Activated CD4-positive, alpha-beta T cell treated with anti-CD3 and anti-CD28 coated beads for 36 hours (primary cell): ENCODE results near the gene SOHLH1. TPM values are rescaled to one million over a fixed set of nuclear protein-coding genes. Genes with fewer than 3 reads are reported as not detected.

Source experiments
- ATAC-seq: fragments of 200-7000 bp; cut with Tn5 transposase; one replicate; pipeline ENCODE4 v1.10.0; 2021; ENCODE audit warnings: mild to moderate bottlenecking, moderate library complexity
- CTCF ChIA-PET: fragments of 350-600 bp; sonication (Branson Sonifier 250); formaldehyde crosslinking; loops from one replicate; lab custom pipeline; 2021; ENCODE audit warnings: antibody characterized with exemption; lab: Charles Lee
- POLR2A ChIA-PET: fragments of 350-600 bp; sonication (Branson Sonifier 250); formaldehyde crosslinking; loops from one replicate; lab custom pipeline; 2021; ENCODE audit warnings: antibody characterized with exemption, inconsistent platforms; lab: Charles Lee
- DNase-seq: peaks from one replicate; pipeline ENCODE4 v3.0.0-alpha.2; 2020
- H3K27ac Mint-ChIP-seq: one replicate; pipeline ENCODE4 v1.8.0; 2021; ENCODE audit warnings: mixed read lengths
- H3K27me3 Mint-ChIP-seq: one replicate; pipeline ENCODE4 v1.8.0; 2021; ENCODE audit warnings: mixed read lengths
- H3K36me3 Mint-ChIP-seq: one replicate; pipeline ENCODE4 v1.8.0; 2021; ENCODE audit warnings: low read depth, mixed read lengths
- H3K4me1 Mint-ChIP-seq: one replicate; pipeline ENCODE4 v1.8.0; 2021; ENCODE audit warnings: mixed read lengths
- H3K4me3 Mint-ChIP-seq: one replicate; pipeline ENCODE4 v1.8.0; 2021; ENCODE audit warnings: mild to moderate bottlenecking, moderate library complexity, mixed read lengths
- H3K9me3 Mint-ChIP-seq: one replicate; pipeline ENCODE4 v1.8.0; 2021; ENCODE audit warnings: low read depth, mixed read lengths
- intact Hi-C, 2 experiments: fragments of 100-400 bp; cut with DNase I in 1 of 2; cut with micrococcal nuclease in 1 of 2; formaldehyde crosslinking; loops; one replicate each; pipeline versions ENCODE4 v1.14.2 to v1.15.1; 2022 to 2024; cut with DNase I, micrococcal nuclease
- total RNA-seq, 2 experiments: library from RNA; stranded (reverse); gene quantifications; one replicate each; pipeline ENCODE4 v1.2.3, GENCODE V29; 2021

The SOHLH1 gene
- total RNA-seq, 2 experiments from 2014 or later, result not detected

- H3K27ac Mint-ChIP-seq, result no peak overlapping the region
- peaks cover 19% of the 10 kb centered on the region for H3K27me3 Mint-ChIP-seq
- DNase-seq, result no peak
- no peaks in the 10 kb centered on the region for H3K9me3 Mint-ChIP-seq
- intact Hi-C loops, result no loop called here
- H3K4me1 Mint-ChIP-seq, result no peaks in the 10 kb centered on the region
- no peak for ATAC-seq
- CTCF ChIA-PET, result no interaction called here
- H3K4me3 Mint-ChIP-seq, result no peak overlapping the region
- no peaks in the 10 kb centered on the region for H3K36me3 Mint-ChIP-seq
- POLR2A ChIA-PET, result interaction anchor here (0.5 kb wide), 1 partner anchor 8 kb away, joined by 3 read pairs; no protein-coding TSS in a partner anchor
Measured at GRCh38 chr9:135711391-135711790, 12.1 kb upstream of the SOHLH1 start.

- POLR2A ChIA-PET, result no interaction called here
- H3K9me3 Mint-ChIP-seq, result no peaks in the 10 kb centered on the region
- H3K4me3 Mint-ChIP-seq, result no peak overlapping the region
- H3K4me1 Mint-ChIP-seq, result no peaks in the 10 kb centered on the region
- CTCF ChIA-PET, result no interaction called here
- intact Hi-C loops, result no loop called here
- H3K27ac Mint-ChIP-seq, result no peak overlapping the region
- H3K36me3 Mint-ChIP-seq, result no peaks in the 10 kb centered on the region
- H3K27me3 Mint-ChIP-seq, result peaks cover 4% of the 10 kb centered on the region
- DNase-seq (no peak), ATAC-seq (no peak)
Measured at GRCh38 chr9:135708164-135708563, 8.9 kb upstream of the SOHLH1 start.

GRCh38 chr9:135707252-135708138 is 8.2 kb upstream of the SOHLH1 start:
- ChIA-PET CTCF (interaction anchor here (0.6 to 0.7 kb wide), 3 partner anchors 82 to 478 kb away, joined by 3 to 4 read pairs (median 4); no protein-coding TSS in a partner anchor), POLR2A (no interaction called here)
- ATAC-seq (no peak), DNase-seq (no peak)
- no peak overlapping the region for H3K4me3 Mint-ChIP-seq
- H3K27me3 Mint-ChIP-seq, result peaks cover 3% of the 10 kb centered on the region
- no peaks in the 10 kb centered on the region for H3K4me1 Mint-ChIP-seq
- no peaks in the 10 kb centered on the region for H3K9me3 Mint-ChIP-seq
- no peak overlapping the region for H3K27ac Mint-ChIP-seq
- intact Hi-C loops, result no loop called here
- no peaks in the 10 kb centered on the region for H3K36me3 Mint-ChIP-seq

- intact Hi-C loops, result no loop called here
- ChIA-PET POLR2A (no interaction called here), CTCF (interaction anchor here (0.7 kb wide), 1 partner anchor 486 kb away, joined by 3 read pairs; no protein-coding TSS in a partner anchor)
- no peak overlapping the region for H3K27ac Mint-ChIP-seq
- H3K4me3 Mint-ChIP-seq, result no peak overlapping the region
- H3K27me3 Mint-ChIP-seq, result peaks cover 3% of the 10 kb centered on the region
- H3K4me1 Mint-ChIP-seq, result no peaks in the 10 kb centered on the region
- H3K36me3 Mint-ChIP-seq, result no peaks in the 10 kb centered on the region
- ATAC-seq, result no peak
- DNase-seq, result no peak
- H3K9me3 Mint-ChIP-seq, result no peaks in the 10 kb centered on the region
Measured at GRCh38 chr9:135706288-135706687, 7.0 kb upstream of the SOHLH1 start.

GRCh38 chr9:135705376-135705775 is 6.1 kb upstream of the SOHLH1 start:
- no peaks in the 10 kb centered on the region for H3K9me3 Mint-ChIP-seq
- ChIA-PET POLR2A (no interaction called here), CTCF (interaction anchor here (0.6 kb wide), 1 partner anchor 100 kb away, joined by 3 read pairs; no protein-coding TSS in a partner anchor)
- intact Hi-C loops, result no loop called here
- peaks cover 3% of the 10 kb centered on the region for H3K27me3 Mint-ChIP-seq
- no peak overlapping the region for H3K4me3 Mint-ChIP-seq
- no peaks in the 10 kb centered on the region for H3K36me3 Mint-ChIP-seq
- no peak for ATAC-seq
- no peaks in the 10 kb centered on the region for H3K4me1 Mint-ChIP-seq
- DNase-seq, result no peak
- no peak overlapping the region for H3K27ac Mint-ChIP-seq

- no peak overlapping the region for H3K27ac Mint-ChIP-seq
- peaks cover 3% of the 10 kb centered on the region for H3K27me3 Mint-ChIP-seq
- CTCF ChIA-PET, result interaction anchor here (0.6 kb wide), 2 partner anchors 9 to 286 kb away, joined by 3 to 5 read pairs; no protein-coding TSS in a partner anchor
- no peaks in the 10 kb centered on the region for H3K36me3 Mint-ChIP-seq
- DNase-seq (no peak), ATAC-seq (no peak)
- H3K4me3 Mint-ChIP-seq, result no peak overlapping the region
- no peaks in the 10 kb centered on the region for H3K4me1 Mint-ChIP-seq
- intact Hi-C loops, result loop anchor here in 1 of 2 experiments (5.0 kb wide), 1 partner anchor 258 kb away; the partner anchor contains the start of gene UBAC1
- no peaks in the 10 kb centered on the region for H3K9me3 Mint-ChIP-seq
- POLR2A ChIA-PET, result no interaction called here
Measured at GRCh38 chr9:135704483-135704882, 5.2 kb upstream of the SOHLH1 start.

GRCh38 chr9:135703726-135704125 is 4.4 kb upstream of the SOHLH1 start:
- H3K4me3 Mint-ChIP-seq, result no peak overlapping the region

GRCh38 chr9:135701959-135702721 is 2.9 kb upstream of the SOHLH1 start, which contains the start of gene KCNT1:
KCNT1 (plus strand) TSS chr9:135702185; CDS start chr9:135702259, 74 bp downstream.
- ChIA-PET POLR2A (no interaction called here), CTCF (interaction anchor here (0.6 kb wide), 1 partner anchor 470 kb away, joined by 3 read pairs; no protein-coding TSS in a partner anchor)
- peaks cover 3% of the 10 kb centered on the region for H3K27me3 Mint-ChIP-seq
- peak; percentile 74 for DNase-seq
- no peaks in the 10 kb centered on the region for H3K36me3 Mint-ChIP-seq
- intact Hi-C loops, result loop anchor here in 1 of 2 experiments (1.0 to 5.0 kb wide), 2 partner anchors 260 to 421 kb away; partner anchors contain the start of gene UBAC1
- H3K27ac Mint-ChIP-seq, result no peak within 1 kb of the TSS
- no peaks in the 10 kb centered on the region for H3K4me1 Mint-ChIP-seq
- no peak within 1 kb of the TSS for H3K4me3 Mint-ChIP-seq
- no peaks in the 10 kb centered on the region for H3K9me3 Mint-ChIP-seq
- ATAC-seq, result peak; percentile 85

More at GRCh38 chr9:135703726-135704125, 4.4 kb upstream of the SOHLH1 start:
- DNase-seq (no peak), ATAC-seq (no peak)
- Mint-ChIP-seq H3K4me1 (no peaks in the 10 kb centered on the region), H3K9me3 (no peaks in the 10 kb centered on the region), H3K36me3 (no peaks in the 10 kb centered on the region), H3K27ac (no peak overlapping the region), H3K27me3 (peaks cover 3% of the 10 kb centered on the region)
- intact Hi-C loops, result loop anchor here in 1 of 2 experiments (5.0 kb wide), 1 partner anchor 259 kb away; the partner anchor contains the start of gene UBAC1
- POLR2A ChIA-PET, result no interaction called here
- CTCF ChIA-PET, result interaction anchor here (0.6 to 1.1 kb wide), 5 partner anchors 8 to 940 kb away, joined by 3 to 5 read pairs (median 3); no protein-coding TSS in a partner anchor

- H3K27me3 Mint-ChIP-seq, result peaks cover 3% of the 10 kb centered on the region
- ATAC-seq (peak; percentile 40), DNase-seq (peak; percentile 21)
- no peaks in the 10 kb centered on the region for H3K9me3 Mint-ChIP-seq
- CTCF ChIA-PET, result no interaction called here
- intact Hi-C loops, result loop anchor here in 1 of 2 experiments (5.0 kb wide), 1 partner anchor 261 kb away; the partner anchor contains the start of gene UBAC1
- POLR2A ChIA-PET, result no interaction called here
- no peak overlapping the region for H3K4me3 Mint-ChIP-seq
- H3K36me3 Mint-ChIP-seq, result no peaks in the 10 kb centered on the region
- no peaks in the 10 kb centered on the region for H3K4me1 Mint-ChIP-seq
- H3K27ac Mint-ChIP-seq, result no peak overlapping the region
Measured at GRCh38 chr9:135701067-135701958, 2.0 kb upstream of the SOHLH1 start.

- ATAC-seq (no peak), DNase-seq (no peak)
- H3K27ac Mint-ChIP-seq, result no peak overlapping the region
- H3K9me3 Mint-ChIP-seq, result no peaks in the 10 kb centered on the region
- no peaks in the 10 kb centered on the region for H3K4me1 Mint-ChIP-seq
- intact Hi-C loops, result loop anchor here in 1 of 2 experiments (5.0 kb wide), 1 partner anchor 262 kb away; the partner anchor contains the start of gene UBAC1
- H3K36me3 Mint-ChIP-seq, result no peaks in the 10 kb centered on the region
- peaks cover 3% of the 10 kb centered on the region for H3K27me3 Mint-ChIP-seq
- ChIA-PET CTCF (no interaction called here), POLR2A (no interaction called here)
- H3K4me3 Mint-ChIP-seq, result no peak overlapping the region
Measured at GRCh38 chr9:135700525-135700924, 1.2 kb upstream of the SOHLH1 start.
